HK-2 (cell line): ENCODE results near the gene ZNF512.
A peak's percentile ranks its signal among the peaks of the same experiment; 100 is the strongest.
"Not testable (repeated sequence)": the region's sequence is repeated elsewhere in the genome, so short reads cannot be mapped to it uniquely, and the experiment has no call there.

ENCODE experiments used
- DNase-seq: peaks from one replicate; pipeline ENCODE4 v3.0.0-alpha.2; 2018; ENCODE audit not compliant: unreplicated experiment

Gene ZNF512

GRCh38 chr2:27583390-27583915, 611 bp downstream of the ZNF512 start:
- DNase-seq = no peak

GRCh38 chr2:27584597-27584996, 1.8 kb downstream of the ZNF512 start:
- no peak for DNase-seq

- DNase-seq = no peak
Measured at GRCh38 chr2:27587025-27587424, 4.2 kb downstream of the ZNF512 start.

GRCh38 chr2:27588308-27588707, 5.5 kb downstream of the ZNF512 start:
- DNase-seq = no peak

GRCh38 chr2:27591745-27592144, 8.9 kb downstream of the ZNF512 start:
- no peak for DNase-seq

- no peak for DNase-seq
Measured at GRCh38 chr2:27593240-27593639, 10.4 kb downstream of the ZNF512 start.

GRCh38 chr2:27594020-27594703, 11.3 kb downstream of the ZNF512 start:
- DNase-seq = not testable (repeated sequence)

GRCh38 chr2:27595412-27595811, 12.6 kb downstream of the ZNF512 start:
- DNase-seq = not testable (repeated sequence)

GRCh38 chr2:27596627-27597026, 13.8 kb downstream of the ZNF512 start:
- DNase-seq = no peak

GRCh38 chr2:27606611-27607010, 23.8 kb downstream of the ZNF512 start:
- no peak for DNase-seq

GRCh38 chr2:27613985-27614384, 31.1 kb downstream of the ZNF512 start:
- DNase-seq = no peak

- no peak for DNase-seq
Measured at GRCh38 chr2:27615316-27615715, 32.5 kb downstream of the ZNF512 start.

- DNase-seq = no peak
Measured at GRCh38 chr2:27621524-27621923, 38.7 kb downstream of the ZNF512 start.

- DNase-seq = peak; percentile 16
Measured at GRCh38 chr2:27622921-27623384, 40.1 kb downstream of the ZNF512 start.

GRCh38 chr2:27624943-27625342, 42.1 kb downstream of the ZNF512 start:
- no peak for DNase-seq

GRCh38 chr2:27626323-27626722, 43.5 kb downstream of the ZNF512 start:
- DNase-seq = not testable (repeated sequence)

- not testable (repeated sequence) for DNase-seq
Measured at GRCh38 chr2:27626921-27627320, 44.1 kb downstream of the ZNF512 start.

- peak; percentile 57 for DNase-seq
Measured at GRCh38 chr2:27627963-27628766, 45.3 kb downstream of the ZNF512 start.

GRCh38 chr2:27628767-27629709, 46.2 kb downstream of the ZNF512 start, which contains the start of the genes CCDC121 and GPN1:
Gene CCDC121, minus strand, starts transcription at chr2:27629012. Its CDS starts 1,213 bp downstream, at chr2:27627799.
Gene GPN1, plus strand, starts transcription at chr2:27629050. Its CDS starts 9 bp downstream, at chr2:27629059.
- peak; percentile 96 for DNase-seq

GRCh38 chr2:27630257-27630656, 47.4 kb downstream of the ZNF512 start:
- DNase-seq = not testable (repeated sequence)

GRCh38 chr2:27634291-27634690, 51.4 kb downstream of the ZNF512 start:
- DNase-seq = no peak
